ENCODE measurements around the gene PEPD.

The PEPD gene

GRCh38 chr19:33400856-33401682, 120.5 kb downstream of the PEPD start:
- TF ChIP-seq, protein P1, sequence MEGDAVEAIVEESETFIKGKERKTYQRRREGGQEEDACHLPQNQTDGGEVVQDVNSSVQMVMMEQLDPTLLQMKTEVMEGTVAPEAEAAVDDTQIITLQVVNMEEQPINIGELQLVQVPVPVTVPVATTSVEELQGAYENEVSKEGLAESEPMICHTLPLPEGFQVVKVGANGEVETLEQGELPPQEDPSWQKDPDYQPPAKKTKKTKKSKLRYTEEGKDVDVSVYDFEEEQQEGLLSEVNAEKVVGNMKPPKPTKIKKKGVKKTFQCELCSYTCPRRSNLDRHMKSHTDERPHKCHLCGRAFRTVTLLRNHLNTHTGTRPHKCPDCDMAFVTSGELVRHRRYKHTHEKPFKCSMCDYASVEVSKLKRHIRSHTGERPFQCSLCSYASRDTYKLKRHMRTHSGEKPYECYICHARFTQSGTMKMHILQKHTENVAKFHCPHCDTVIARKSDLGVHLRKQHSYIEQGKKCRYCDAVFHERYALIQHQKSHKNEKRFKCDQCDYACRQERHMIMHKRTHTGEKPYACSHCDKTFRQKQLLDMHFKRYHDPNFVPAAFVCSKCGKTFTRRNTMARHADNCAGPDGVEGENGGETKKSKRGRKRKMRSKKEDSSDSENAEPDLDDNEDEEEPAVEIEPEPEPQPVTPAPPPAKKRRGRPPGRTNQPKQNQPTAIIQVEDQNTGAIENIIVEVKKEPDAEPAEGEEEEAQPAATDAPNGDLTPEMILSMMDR (IDR thresholded peaks at IDR 0.05): no peak
- H3K27me3 ChIP-seq: no peaks in the 10 kb centered on the region
- H3K4me1 ChIP-seq: peaks cover 0 to 20% (median 15%) of the 10 kb centered on the region in 4 donors
- H3K27ac ChIP-seq: no peak overlapping the region
- H3K4me3 ChIP-seq: no peak overlapping the region
- no peaks in the 10 kb centered on the region for H3K9me3 ChIP-seq
- intact Hi-C loops (cut with DNase I; ENCODE audit: low total_unique reads): loop anchor here (10.0 kb wide), 1 partner anchor 96 kb away; the partner anchor contains the start of gene CEBPA
- peaks cover 0 to 22% (median 0%) of the 10 kb centered on the region in 3 donors for H3K36me3 ChIP-seq
- peak; percentile 16 to 57 for DNase-seq

- no peaks in the 10 kb centered on the region for H3K27me3 ChIP-seq
- H3K4me1 ChIP-seq: peaks cover 0 to 28% (median 23%) of the 10 kb centered on the region in 4 donors
- no peak overlapping the region for H3K27ac ChIP-seq
- TF ChIP-seq, protein P1 (IDR thresholded peaks at IDR 0.05): no peak
- intact Hi-C loops (cut with DNase I; ENCODE audit: low total_unique reads): loop anchor here (10.0 kb wide), 1 partner anchor 95 kb away; the partner anchor contains the start of gene CEBPA
- peaks cover 0 to 15% (median 0%) of the 10 kb centered on the region in 3 donors for H3K36me3 ChIP-seq
- no peaks in the 10 kb centered on the region for H3K9me3 ChIP-seq
- no peak overlapping the region for H3K4me3 ChIP-seq
- DNase-seq: peak; percentile 15 to 56
Measured at GRCh38 chr19:33399745-33400681, 121.6 kb downstream of the PEPD start.

DNA sequence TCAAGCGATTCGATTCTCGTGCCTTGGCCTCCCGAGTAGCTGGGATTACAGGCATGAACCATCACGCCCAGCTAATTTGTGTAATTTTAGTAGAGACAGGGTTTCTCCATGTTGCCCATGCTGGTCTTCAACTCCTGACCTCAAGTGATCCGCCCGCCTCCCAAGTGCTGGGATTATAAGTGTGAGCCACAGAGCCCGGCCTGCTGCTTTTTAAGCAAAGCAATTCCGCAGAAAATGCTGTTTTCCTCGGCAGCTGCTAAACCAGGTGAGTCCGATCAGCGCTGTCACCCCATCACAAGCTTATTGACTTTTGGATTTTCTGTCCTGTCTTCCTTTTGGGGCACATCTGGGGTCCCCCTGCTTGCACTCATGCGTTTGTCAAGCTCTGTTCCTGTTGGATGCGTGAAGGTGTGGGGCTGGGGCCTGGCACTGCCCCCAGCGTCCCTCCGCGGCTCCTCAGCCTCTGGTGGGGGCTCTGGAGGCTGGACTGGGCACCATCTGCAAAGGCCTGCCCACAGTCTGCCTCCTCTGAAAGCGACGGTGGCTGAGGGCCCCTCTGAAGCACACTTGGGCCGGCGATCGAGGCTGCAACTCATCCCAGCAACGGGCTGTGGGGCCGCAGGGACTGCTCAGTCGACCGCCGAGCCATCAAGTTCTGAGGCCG, 122.4 kb downstream of the PEPD start:
- H3K36me3 ChIP-seq: peaks cover 0 to 15% (median 0%) of the 10 kb centered on the region in 3 donors
- peak; percentile 13 to 56 for DNase-seq
- no peaks in the 10 kb centered on the region for H3K9me3 ChIP-seq
- no peak overlapping the region for H3K27ac ChIP-seq
- TF ChIP-seq, protein P1 (IDR thresholded peaks at IDR 0.05): no peak
- intact Hi-C loops (cut with DNase I; ENCODE audit: low total_unique reads): no loop called here
- H3K4me3 ChIP-seq: no peak overlapping the region
- no peaks in the 10 kb centered on the region for H3K27me3 ChIP-seq
- H3K4me1 ChIP-seq: peaks cover 0 to 35% (median 30%) of the 10 kb centered on the region in 4 donors

DNA sequence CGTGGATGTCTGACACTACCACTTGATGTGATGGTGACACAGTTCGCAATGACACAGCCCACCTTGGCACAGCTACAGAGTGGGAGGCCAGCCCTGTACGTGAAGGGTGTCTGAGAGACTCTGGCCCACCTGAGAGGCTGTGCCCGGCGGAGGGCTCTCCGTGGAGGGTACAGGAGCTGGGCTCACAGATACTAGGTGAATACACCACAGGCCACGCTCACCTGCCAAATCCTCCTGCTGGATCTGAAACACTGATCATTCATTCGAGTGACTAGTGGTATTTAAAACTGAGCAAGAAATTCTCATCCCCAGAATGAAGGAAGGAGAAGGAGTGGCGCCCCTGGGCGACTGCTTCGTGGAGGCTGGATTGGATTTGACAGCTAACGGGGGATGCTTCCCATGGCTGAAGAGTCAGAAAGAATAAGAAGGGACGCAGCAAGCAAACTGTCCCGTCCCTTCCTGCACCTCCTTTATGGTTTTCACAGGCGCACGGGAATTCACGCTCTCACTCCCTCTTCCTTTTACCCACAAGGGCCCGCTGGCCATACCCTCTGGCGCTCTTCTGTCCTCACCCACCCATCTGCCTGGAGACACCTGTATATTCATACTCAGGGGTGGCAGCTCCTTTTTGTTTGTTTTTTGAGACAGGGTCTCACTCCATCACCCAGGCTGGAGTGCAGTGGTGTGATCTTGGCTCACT, 123.1 kb downstream of the PEPD start:
- intact Hi-C loops (cut with DNase I; ENCODE audit: low total_unique reads): no loop called here
- Histone ChIP-seq H3K9me3 (no peaks in the 10 kb centered on the region), H3K27ac (no peak overlapping the region), H3K27me3 (no peaks in the 10 kb centered on the region), H3K4me3 (no peak overlapping the region), H3K36me3 (peaks cover 0 to 15% (median 0%) of the 10 kb centered on the region in 3 donors), H3K4me1 (peaks cover 0 to 42% (median 33%) of the 10 kb centered on the region in 4 donors)
- TF ChIP-seq, protein P1 (IDR thresholded peaks at IDR 0.05): no peak
- DNase-seq: peak; percentile 16 to 53
